NCI-H2227 treated with DMSO at 0.1 percent for 48 hours (cell line): Measurements from ENCODE around the gene NPSR1.
"Not testable (repeated sequence)": the region's sequence is repeated elsewhere in the genome, so short reads cannot be mapped to it uniquely, and the experiment has no call there.

Experiments used
- DNase-seq: peaks from one replicate; lab custom pipeline; 2025; lab: John Stamatoyannopoulos, UW

NPSR1 gene

GRCh38 chr7:34657632-34658268 lies at the start of gene NPSR1:
Gene NPSR1 (plus strand): TSS chr7:34658218. CDS start chr7:34658413, 195 bp downstream.
- DNase-seq = no peak

GRCh38 chr7:34612661-34613060 lies 45.4 kb upstream of the NPSR1 start:
- DNase-seq = no peak

- DNase-seq = no peak
These were observed 37.6 kb upstream of the NPSR1 start for GRCh38 chr7:34620425-34620824.

- DNase-seq = no peak
These were observed 35.8 kb upstream of the NPSR1 start for GRCh38 chr7:34622182-34622581.

- no peak for DNase-seq
These were observed 35.2 kb upstream of the NPSR1 start for GRCh38 chr7:34622771-34623250.

GRCh38 chr7:34628618-34629017 lies 29.4 kb upstream of the NPSR1 start:
- not testable (repeated sequence) for DNase-seq

- DNase-seq = no peak
These were observed 5.2 kb upstream of the NPSR1 start for GRCh38 chr7:34652809-34653208.

GRCh38 chr7:34653787-34654186 lies 4.2 kb upstream of the NPSR1 start:
- no peak for DNase-seq

- no peak for DNase-seq
These were observed 2.6 kb upstream of the NPSR1 start for GRCh38 chr7:34655384-34655783.

- no peak for DNase-seq
These were observed 2.0 kb upstream of the NPSR1 start for GRCh38 chr7:34656041-34656440.

- no peak for DNase-seq
These were observed 1.6 kb downstream of the NPSR1 start for GRCh38 chr7:34659472-34660075.

- DNase-seq = no peak
These were observed 4.2 kb downstream of the NPSR1 start for GRCh38 chr7:34662058-34662708.

- DNase-seq = no peak
These were observed 6.7 kb downstream of the NPSR1 start for GRCh38 chr7:34664755-34665154.

- DNase-seq = no peak
These were observed 14.4 kb downstream of the NPSR1 start for GRCh38 chr7:34672430-34672829.

GRCh38 chr7:34673066-34673465 lies 15.0 kb downstream of the NPSR1 start:
- DNase-seq = no peak

GRCh38 chr7:34675749-34676374 lies 17.8 kb downstream of the NPSR1 start:
- no peak for DNase-seq

GRCh38 chr7:34677491-34677890 lies 19.5 kb downstream of the NPSR1 start:
- no peak for DNase-seq

GRCh38 chr7:34687529-34687928 lies 29.5 kb downstream of the NPSR1 start:
- no peak for DNase-seq

- DNase-seq = no peak
These were observed 38.4 kb downstream of the NPSR1 start for GRCh38 chr7:34696415-34696814.

GRCh38 chr7:34709771-34710170 lies 51.8 kb downstream of the NPSR1 start:
- no peak for DNase-seq

GRCh38 chr7:34718867-34719266 lies 60.8 kb downstream of the NPSR1 start:
- DNase-seq = no peak

GRCh38 chr7:34719636-34720035 lies 61.6 kb downstream of the NPSR1 start:
- DNase-seq = no peak

GRCh38 chr7:34720289-34720688 lies 62.3 kb downstream of the NPSR1 start:
- no peak for DNase-seq
